Trophoblast cell (in vitro differentiated cells and primary cell): Measurements from ENCODE around the gene ARL2BP.

Experiments
- DNase-seq, 2 donors: peaks; one replicate each; pipeline ENCODE4 v3.0.0-alpha.2; 2016
- H2AFZ ChIP-seq: 2 replicates; pipeline ENCODE4 v1.6.1; 2013; ENCODE audit warnings: low read length, moderate library complexity, mild to moderate bottlenecking; ENCODE audit not compliant: insufficient read depth, poor library complexity
- H2AK5ac ChIP-seq: 2 replicates; pipeline ENCODE4 v1.6.1; 2013; ENCODE audit warnings: mild to moderate bottlenecking, low read length
- H2BK120ac ChIP-seq: 2 replicates; pipeline ENCODE4 v1.6.1; 2013; ENCODE audit warnings: low read length, mild to moderate bottlenecking, moderate library complexity; ENCODE audit not compliant: insufficient read depth, poor library complexity
- H2BK12ac ChIP-seq: 2 replicates; pipeline ENCODE4 v1.6.1; 2013; ENCODE audit warnings: mild to moderate bottlenecking, low read length, moderate library complexity
- H2BK5ac ChIP-seq: 2 replicates; pipeline ENCODE4 v1.6.1; 2013; ENCODE audit warnings: low read length, low read depth, moderate library complexity, mild to moderate bottlenecking; ENCODE audit not compliant: poor library complexity
- H3K14ac ChIP-seq: 2 replicates; pipeline ENCODE4 v1.6.1; 2013; ENCODE audit warnings: mild to moderate bottlenecking, low read length
- H3K18ac ChIP-seq: 2 replicates; pipeline ENCODE4 v1.6.1; 2013; ENCODE audit warnings: mild to moderate bottlenecking, low read length
- H3K23ac ChIP-seq: 2 replicates; pipeline ENCODE4 v1.6.1; 2013; ENCODE audit warnings: low read length
- H3K27ac ChIP-seq: 2 replicates; pipeline ENCODE4 v1.5.1; 2013; ENCODE audit warnings: low read depth, mild to moderate bottlenecking, inconsistent platforms, low read length, moderate library complexity
- H3K27me3 ChIP-seq: 2 replicates; pipeline ENCODE4 v1.6.1; 2013; ENCODE audit warnings: inconsistent platforms, mild to moderate bottlenecking, low read length, moderate library complexity; ENCODE audit not compliant: insufficient read depth
- H3K36me3 ChIP-seq, 2 experiments: 1 replicate in 1 of 2; 2 replicates in 1 of 2; pipeline ENCODE4 v1.6.1; 2013; ENCODE audit warnings: low read length in 2 of 2, mild to moderate bottlenecking in 2 of 2, moderate library complexity in 1 of 2; ENCODE audit not compliant: insufficient read depth in 2 of 2, control insufficient read depth in 1 of 2
- H3K4ac ChIP-seq: 2 replicates; pipeline ENCODE4 v1.6.1; 2013; ENCODE audit warnings: low read depth, mild to moderate bottlenecking, low read length, moderate library complexity
- H3K4me1 ChIP-seq, 2 experiments: 1 replicate in 1 of 2; 2 replicates in 1 of 2; pipeline ENCODE4 v1.6.1; 2013; ENCODE audit warnings: low read length in 2 of 2, mild to moderate bottlenecking in 2 of 2, moderate library complexity in 1 of 2; ENCODE audit not compliant: insufficient read depth in 2 of 2, control insufficient read depth in 1 of 2
- H3K4me2 ChIP-seq: 2 replicates; pipeline ENCODE4 v1.6.1; 2013; ENCODE audit warnings: inconsistent platforms, mild to moderate bottlenecking, low read length, moderate library complexity
- H3K4me3 ChIP-seq: 2 replicates; pipeline ENCODE4 v1.5.1; 2013; ENCODE audit warnings: mild to moderate bottlenecking, low read depth, low read length, inconsistent platforms
- H3K79me1 ChIP-seq: one replicate; pipeline ENCODE4 v1.6.1; 2013; ENCODE audit warnings: low read length
- H3K79me2 ChIP-seq: 2 replicates; pipeline ENCODE4 v1.6.1; 2013; ENCODE audit warnings: low read length, mild to moderate bottlenecking; ENCODE audit not compliant: control insufficient read depth, insufficient read depth, poor library complexity
- H3K9ac ChIP-seq: 2 replicates; pipeline ENCODE4 v1.6.1; 2013; ENCODE audit warnings: mild to moderate bottlenecking, low read length
- H3K9me3 ChIP-seq: 2 replicates; pipeline ENCODE4 v1.6.1; 2013; ENCODE audit warnings: low read depth, mild to moderate bottlenecking, control low read depth, inconsistent platforms, low read length; ENCODE audit not compliant: insufficient read depth
- H4K12ac ChIP-seq: 2 replicates; pipeline ENCODE4 v1.6.1; 2013; ENCODE audit warnings: low read depth, mild to moderate bottlenecking, low read length, moderate library complexity
- H4K8ac ChIP-seq: 2 replicates; pipeline ENCODE4 v1.6.1; 2013; ENCODE audit warnings: low read depth, mild to moderate bottlenecking, low read length, moderate library complexity
- H4K91ac ChIP-seq: one replicate; pipeline ENCODE4 v1.6.1; 2013; ENCODE audit warnings: low read depth, mild to moderate bottlenecking, low read length, moderate library complexity
- WGBS: extraction: QIAGEN DNeasy Blood & Tissue Kit; methylation state at CpG from one replicate; pipeline ENCODE4 v1.1.7; 2013; ENCODE audit warnings: missing lambda C conversion rate; ENCODE audit not compliant: insufficient read length, insufficient coverage; ENCODE audit errors: extremely low coverage; 5-methylcytosine and 5-hydroxymethylcytosine counted together

The ARL2BP gene

GRCh38 chr16:57223057-57223456 lies 22.0 kb upstream of the ARL2BP start:
- H3K4me2 ChIP-seq: no peak overlapping the region
- H3K36me3 ChIP-seq: peaks cover 19 to 25% of the 10 kb centered on the region in 2 experiments
- H3K14ac ChIP-seq: no peak overlapping the region
- no peak overlapping the region for H2AK5ac ChIP-seq
- H2BK120ac ChIP-seq: no peak overlapping the region
- peaks cover 0 to 10% of the 10 kb centered on the region in 2 experiments for H3K4me1 ChIP-seq
- no peaks in the 10 kb centered on the region for H3K9me3 ChIP-seq
- no peak overlapping the region for H2BK5ac ChIP-seq
- H3K27ac ChIP-seq: no peak overlapping the region
- H3K4ac ChIP-seq: no peak overlapping the region
- WGBS: no CpG with 5 or more reads among the region's 1 CpG
- H3K18ac ChIP-seq: no peak overlapping the region
- DNase-seq: no peak
- no peak overlapping the region for H3K4me3 ChIP-seq
- H3K27me3 ChIP-seq: no peaks in the 10 kb centered on the region
- H4K12ac ChIP-seq: no peak overlapping the region
- no peak overlapping the region for H2AFZ ChIP-seq
- H3K79me2 ChIP-seq: no peaks in the 10 kb centered on the region
- no peak overlapping the region for H3K9ac ChIP-seq
- H4K8ac ChIP-seq: no peak overlapping the region
- no peak overlapping the region for H2BK12ac ChIP-seq
- no peaks in the 10 kb centered on the region for H3K79me1 ChIP-seq
- H4K91ac ChIP-seq: no peak overlapping the region
- H3K23ac ChIP-seq: no peak overlapping the region

- Histone ChIP-seq H3K79me1 (no peaks in the 10 kb centered on the region), H4K12ac (no peak overlapping the region), H2AFZ (no peak overlapping the region), H2BK12ac (no peak overlapping the region), H2AK5ac (no peak overlapping the region), H3K23ac (no peak overlapping the region), H3K4me1 (peaks cover 0 to 10% of the 10 kb centered on the region in 2 experiments), H3K9ac (no peak overlapping the region), H4K8ac (no peak overlapping the region), H2BK120ac (no peak overlapping the region), H3K27ac (no peak overlapping the region), H3K9me3 (no peaks in the 10 kb centered on the region), H3K18ac (no peak overlapping the region), H3K27me3 (no peaks in the 10 kb centered on the region), H3K79me2 (no peaks in the 10 kb centered on the region), H4K91ac (peak overlapping the region; percentile 43), H3K4me3 (no peak overlapping the region), H3K14ac (no peak overlapping the region), H3K36me3 (peaks cover 23 to 30% of the 10 kb centered on the region in 2 experiments), H3K4me2 (no peak overlapping the region), H3K4ac (no peak overlapping the region), H2BK5ac (peak overlapping the region; percentile 52)
- peak; percentile 26 to 81 for DNase-seq
- no CpG with 5 or more reads among the region's 6 CpGs for WGBS
Observed at GRCh38 chr16:57224651-57225335, 20.3 kb upstream of the ARL2BP start.

- Histone ChIP-seq H3K36me3 (peaks cover 25 to 26% of the 10 kb centered on the region in 2 experiments), H3K4me3 (no peak overlapping the region), H2BK120ac (no peak overlapping the region), H3K9me3 (no peaks in the 10 kb centered on the region), H2BK5ac (no peak overlapping the region), H2AFZ (no peak overlapping the region), H2BK12ac (no peak overlapping the region), H3K4me2 (no peak overlapping the region), H3K23ac (no peak overlapping the region), H2AK5ac (no peak overlapping the region), H4K12ac (no peak overlapping the region), H3K18ac (no peak overlapping the region), H3K27ac (no peak overlapping the region), H3K4me1 (peaks cover 0 to 10% of the 10 kb centered on the region in 2 experiments), H4K91ac (no peak overlapping the region), H3K79me2 (no peaks in the 10 kb centered on the region), H3K27me3 (no peaks in the 10 kb centered on the region), H3K14ac (no peak overlapping the region), H3K9ac (no peak overlapping the region), H3K4ac (no peak overlapping the region), H3K79me1 (no peaks in the 10 kb centered on the region), H4K8ac (no peak overlapping the region)
- DNase-seq: peak in 1 of 2 donors; percentile 89
- WGBS: no CpG with 5 or more reads among the region's 7 CpGs
Observed at GRCh38 chr16:57225978-57226377, 19.1 kb upstream of the ARL2BP start.

GRCh38 chr16:57226701-57227621 lies 18.1 kb upstream of the ARL2BP start:
- peaks cover 0 to 10% of the 10 kb centered on the region in 2 experiments for H3K4me1 ChIP-seq

More at GRCh38 chr16:57226701-57227621, 18.1 kb upstream of the ARL2BP start:
- H3K9ac ChIP-seq: no peak overlapping the region
- no peak overlapping the region for H3K27ac ChIP-seq
- no peak overlapping the region for H2BK120ac ChIP-seq
- H3K79me1 ChIP-seq: no peaks in the 10 kb centered on the region
- H3K4me3 ChIP-seq: no peak overlapping the region
- no peak overlapping the region for H3K14ac ChIP-seq
- H3K27me3 ChIP-seq: no peaks in the 10 kb centered on the region
- no peak overlapping the region for H4K91ac ChIP-seq
- H2BK12ac ChIP-seq: no peak overlapping the region
- no peak overlapping the region for H4K12ac ChIP-seq
- H3K18ac ChIP-seq: no peak overlapping the region
- H3K4me2 ChIP-seq: no peak overlapping the region
- H3K36me3 ChIP-seq: peaks cover 24% of the 10 kb centered on the region in 2 experiments
- no peak overlapping the region for H2BK5ac ChIP-seq
- no peak overlapping the region for H3K23ac ChIP-seq
- no peak overlapping the region for H4K8ac ChIP-seq
- no peaks in the 10 kb centered on the region for H3K79me2 ChIP-seq
- no peaks in the 10 kb centered on the region for H3K9me3 ChIP-seq
- WGBS: no CpG with 5 or more reads among the region's 4 CpGs
- no peak overlapping the region for H2AK5ac ChIP-seq
- no peak overlapping the region for H3K4ac ChIP-seq
- DNase-seq: peak; percentile 64 to 90
- H2AFZ ChIP-seq: no peak overlapping the region
